NCI-H1436 treated with DMSO at 0.1 percent for 48 hours (cell line): Measurements from ENCODE around the gene LRRC4B.
A peak's percentile ranks its signal among the peaks of the same experiment; 100 is the strongest.
"Not testable (repeated sequence)": the region's sequence is repeated elsewhere in the genome, so short reads cannot be mapped to it uniquely, and the experiment has no call there.

Experiments
- DNase-seq: peaks from one replicate; lab custom pipeline; 2025; lab: John Stamatoyannopoulos, UW

Gene LRRC4B

DNA sequence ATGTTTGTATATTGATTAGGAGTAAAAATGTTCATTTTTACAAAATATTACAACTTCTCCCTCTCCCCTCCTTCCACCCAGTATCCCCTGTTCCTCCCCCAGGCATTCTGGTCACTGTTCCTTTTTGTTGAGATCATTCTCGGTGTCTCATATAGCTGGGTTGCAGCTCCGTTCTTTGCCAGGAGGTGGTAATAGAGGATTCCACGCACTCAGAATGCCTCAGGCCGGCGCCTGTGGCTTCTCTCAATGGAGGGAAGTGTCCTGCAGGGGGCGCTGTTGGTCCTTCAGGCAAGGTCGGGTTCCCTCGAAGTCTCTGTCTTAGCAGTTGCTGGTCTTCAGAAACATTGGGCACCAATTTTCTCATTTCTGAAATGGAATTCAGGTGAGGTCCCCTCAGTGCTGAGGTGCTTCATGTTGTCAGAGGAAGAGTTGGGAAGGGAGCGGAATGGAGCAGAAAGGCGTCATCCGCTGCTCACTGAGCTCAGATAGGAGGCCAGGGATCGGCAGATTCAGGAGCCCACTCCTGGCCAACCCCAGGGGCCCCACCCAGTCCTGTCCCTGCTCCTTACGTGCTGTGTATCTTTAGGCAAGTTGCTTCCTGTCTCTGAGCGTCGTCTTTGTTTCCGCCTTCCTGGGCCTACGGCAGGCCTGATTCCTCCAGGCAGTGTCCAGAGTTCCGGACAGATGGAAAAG is 81.3 kb downstream of the LRRC4B start:
- no peak for DNase-seq

DNA sequence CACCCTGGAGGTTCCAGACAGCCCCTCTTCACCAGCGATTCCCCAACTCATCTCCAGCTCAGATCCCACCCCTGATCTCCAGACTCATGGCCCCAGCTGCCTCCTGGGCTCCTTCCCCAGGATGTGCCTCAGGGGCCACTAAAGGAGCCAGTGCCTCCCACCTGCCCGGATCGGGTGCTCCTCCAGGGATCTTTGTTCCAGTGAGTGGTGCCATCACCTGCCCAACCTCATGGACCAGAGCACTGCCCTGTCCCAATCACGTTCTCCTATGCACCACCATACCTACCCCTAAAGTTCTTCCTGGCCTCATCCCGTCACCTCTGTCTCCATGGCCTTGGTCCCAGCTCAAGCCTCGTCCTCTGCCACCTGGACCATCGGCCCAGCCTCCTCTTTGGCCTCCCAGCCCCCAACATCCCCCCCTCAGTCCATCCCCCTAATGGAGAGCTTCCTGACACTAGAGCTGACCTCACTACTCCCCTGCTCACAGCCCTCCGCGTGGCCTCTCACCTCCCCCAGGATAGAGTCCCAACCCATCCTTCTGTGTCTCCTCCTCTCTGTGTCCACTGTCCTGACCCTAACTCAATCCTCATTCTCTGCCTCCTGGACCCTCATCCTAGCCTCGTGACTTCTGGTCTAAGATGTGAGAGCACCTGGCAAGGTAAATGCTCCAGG is 82.8 kb downstream of the LRRC4B start:
- no peak for DNase-seq

DNA sequence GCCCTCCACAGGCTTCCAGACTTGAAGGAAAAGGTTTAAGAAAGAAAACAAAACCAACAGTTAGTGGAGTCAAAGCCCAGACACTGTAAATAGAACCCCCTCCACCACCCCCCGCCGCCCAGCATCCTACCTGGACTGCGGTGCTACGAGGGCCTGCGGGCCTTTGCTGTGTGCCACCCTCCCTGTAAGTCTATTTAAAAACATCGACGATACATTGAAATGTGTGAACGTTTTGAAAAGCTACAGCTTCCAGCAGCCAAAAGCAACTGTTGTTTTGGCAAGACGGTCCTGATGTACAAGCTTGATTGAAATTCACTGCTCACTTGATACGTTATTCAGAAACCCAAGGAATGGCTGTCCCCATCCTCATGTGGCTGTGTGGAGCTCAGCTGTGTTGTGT is 85.3 kb downstream of the LRRC4B start:
- DNase-seq = no peak

DNA sequence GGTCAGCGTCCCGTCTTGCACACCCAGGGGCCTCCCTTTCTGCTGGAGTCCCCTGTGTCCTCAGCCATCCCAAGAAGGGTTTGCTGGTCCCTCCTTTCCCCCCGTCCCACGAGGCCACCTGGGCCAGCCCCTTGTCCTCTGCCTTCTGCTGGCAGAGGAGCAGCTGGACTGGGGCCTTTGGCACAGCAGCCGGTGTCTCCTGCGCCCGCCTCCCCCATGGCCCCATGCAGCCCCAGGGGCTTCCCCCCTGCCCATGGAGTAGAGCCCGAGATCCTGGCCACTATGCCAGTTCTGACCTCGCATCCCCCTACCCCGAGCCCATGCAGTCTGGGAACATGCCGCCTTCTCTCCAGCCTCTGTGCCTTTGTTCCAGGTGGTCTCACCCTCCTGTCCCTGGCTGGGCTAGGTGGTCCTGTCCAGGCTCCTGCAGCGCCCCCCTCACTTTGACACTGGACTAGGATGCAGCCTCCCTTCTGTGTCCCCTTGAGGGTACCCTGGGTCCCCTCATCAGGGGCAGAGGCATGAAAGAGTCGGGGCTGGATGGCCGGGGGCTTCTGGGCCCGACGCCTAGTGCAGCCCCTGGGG is 85.9 kb downstream of the LRRC4B start:
- DNase-seq = no peak

GRCh38 chr19:50481351-50482149 is 86.7 kb downstream of the LRRC4B start:
- DNase-seq = no peak

GRCh38 chr19:50480281-50481111 is 87.7 kb downstream of the LRRC4B start:
- DNase-seq = no peak

DNA sequence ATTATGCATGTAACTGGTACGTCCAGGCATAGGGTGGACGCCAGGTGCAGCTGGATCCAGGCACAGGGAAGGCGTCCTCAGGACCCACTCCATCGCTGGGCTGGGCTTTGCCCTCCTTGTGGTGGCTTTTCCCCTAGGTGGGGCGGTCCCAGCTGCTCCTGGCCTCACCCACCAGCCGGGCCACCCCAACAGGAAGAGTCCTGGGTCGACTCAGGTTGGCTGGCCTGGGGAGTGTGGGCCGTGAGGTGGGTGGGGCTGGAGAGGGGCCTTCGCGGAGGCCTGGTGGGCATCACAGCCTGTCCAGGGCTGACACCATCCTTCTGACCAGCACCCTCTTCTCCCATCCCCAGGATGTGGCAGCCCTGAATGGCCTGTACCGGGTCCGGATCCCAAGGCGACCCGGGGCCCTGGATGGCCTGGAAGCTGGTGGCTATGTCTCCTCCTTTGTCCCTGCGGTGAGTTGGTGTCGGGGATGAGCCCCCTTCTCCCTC is 88.4 kb downstream of the LRRC4B start:
- DNase-seq = no peak

- DNase-seq = no peak
Measured at GRCh38 chr19:50478901-50479715, 89.1 kb downstream of the LRRC4B start.

- DNase-seq = no peak
Measured at GRCh38 chr19:50477751-50478515, 90.3 kb downstream of the LRRC4B start.

- no peak for DNase-seq
Measured at GRCh38 chr19:50476907-50477238, 91.4 kb downstream of the LRRC4B start.

DNA sequence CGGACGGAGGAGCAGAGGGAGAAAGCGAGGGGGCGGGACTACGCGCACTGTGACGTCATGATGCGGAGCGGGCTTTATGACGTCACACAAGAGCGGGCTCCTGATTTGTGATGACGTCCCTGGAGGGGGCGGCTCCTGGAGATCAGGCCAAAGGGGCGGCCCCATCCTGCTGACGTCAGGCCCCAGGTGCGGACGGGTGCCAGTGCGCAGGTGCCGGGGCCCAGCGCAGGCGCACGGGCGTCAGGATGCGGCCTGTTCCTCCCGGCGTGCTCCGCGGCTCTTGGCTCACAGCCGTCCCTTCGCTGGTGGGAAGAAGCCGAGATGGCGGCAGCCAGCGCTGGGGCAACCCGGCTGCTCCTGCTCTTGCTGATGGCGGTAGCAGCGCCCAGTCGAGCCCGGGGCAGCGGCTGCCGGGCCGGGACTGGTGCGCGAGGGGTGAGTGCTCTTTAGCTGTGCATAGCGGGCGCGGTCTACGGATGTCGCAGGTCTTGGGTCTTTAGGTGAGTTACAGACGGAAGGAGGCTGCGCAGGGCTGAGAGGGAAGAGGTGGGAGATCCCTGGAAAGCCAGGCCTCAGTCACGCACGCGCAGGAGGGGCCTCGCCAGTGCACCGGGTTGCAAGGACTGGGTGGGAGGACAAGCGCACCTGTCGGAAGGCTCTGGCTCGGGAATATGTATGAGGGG is 91.9 kb downstream of the LRRC4B start, which contains the start of the genes EMC10 and GARIN5A:
Gene EMC10 (plus strand): TSS at position 284 of the 683 bp plus-strand sequence. CDS start 38 bp downstream, at position 322.
Gene GARIN5A (minus strand): TSS at position 625 of the 683 bp plus-strand sequence. CDS start 460 bp downstream, at position 165.
- DNase-seq = peak; percentile 64

DNA sequence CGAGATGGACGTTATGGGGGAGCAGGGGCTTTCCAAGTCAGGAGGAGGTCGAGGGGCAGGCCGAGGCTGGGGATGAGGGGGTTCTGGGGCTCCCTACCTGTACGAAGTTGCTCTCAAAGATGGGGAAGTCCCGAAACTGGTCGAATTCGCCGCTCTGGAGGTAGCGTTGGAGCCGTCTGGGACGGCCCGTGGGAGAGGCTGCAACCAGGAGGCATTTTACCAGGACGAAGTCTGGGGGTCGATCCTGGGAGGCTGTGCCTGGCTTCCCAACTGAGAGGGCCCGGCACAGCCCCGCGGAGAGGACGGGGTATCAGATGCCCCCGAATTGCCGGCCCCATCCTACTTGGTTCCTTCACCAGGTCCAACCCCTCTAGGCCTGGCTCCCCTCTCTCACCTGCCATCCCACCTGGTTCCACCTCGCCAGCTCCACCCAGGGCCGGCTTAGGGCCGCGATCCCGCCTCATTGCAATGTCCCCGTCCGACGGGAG is 92.5 kb downstream of the LRRC4B start:
- no peak for DNase-seq

- no peak for DNase-seq
Measured at GRCh38 chr19:50475101-50475568, 93.1 kb downstream of the LRRC4B start.

GRCh38 chr19:50473336-50473735 is 94.9 kb downstream of the LRRC4B start:
- not testable (repeated sequence) for DNase-seq

DNA sequence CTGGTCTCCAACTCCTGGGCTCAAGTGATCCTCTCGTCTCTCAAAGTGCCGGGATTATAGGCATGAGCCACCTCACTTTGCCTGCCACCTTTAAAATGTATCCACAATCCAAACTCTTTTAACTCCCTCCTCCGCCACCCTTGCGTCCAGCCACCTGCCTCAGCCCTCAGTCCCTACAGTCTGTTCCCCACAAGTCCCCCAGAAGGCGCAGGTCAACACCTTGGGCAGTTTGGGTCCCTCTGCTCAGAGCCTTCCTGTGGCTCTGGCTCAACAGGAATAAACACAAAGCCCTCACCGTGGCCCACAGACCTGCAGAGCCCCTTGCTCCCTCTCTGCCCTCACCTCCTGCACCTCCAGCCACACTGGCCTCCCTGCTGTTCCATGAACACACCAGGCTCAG is 99.4 kb downstream of the LRRC4B start:
- DNase-seq = no peak

DNA sequence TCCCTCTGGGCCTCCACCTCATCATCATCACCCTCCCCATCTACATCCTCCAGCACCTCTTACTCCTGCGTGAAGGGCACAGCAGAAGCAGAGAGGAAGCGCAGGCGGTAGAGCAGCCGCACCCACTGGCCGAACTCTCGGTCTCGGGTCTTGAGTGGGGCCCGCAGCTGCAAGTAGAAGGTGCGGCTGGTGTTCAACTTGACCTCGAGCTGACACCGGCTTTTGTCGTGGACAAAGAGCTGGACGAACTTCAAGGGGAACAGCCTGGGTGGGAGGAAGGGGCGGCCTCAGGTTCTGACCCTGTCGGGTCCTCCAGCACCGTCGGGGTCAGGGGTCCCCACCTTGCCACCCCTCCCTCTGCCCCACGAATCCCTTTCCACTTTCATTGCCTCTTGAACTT is 100.7 kb downstream of the LRRC4B start:
- no peak for DNase-seq
